Measurements from ENCODE around the gene OAS2. TPM values are rescaled to one million over a fixed set of nuclear protein-coding genes. Genes with fewer than 3 reads are reported as not detected.

Gene OAS2
- total and polyA plus RNA-seq, 2 of the 4 experiments (the other 2 are of a cell fraction): under 0.01 TPM; not detected in 1

GRCh38 chr12:113055594-113056380, 77.5 kb downstream of the OAS2 start:
- H3K27ac ChIP-seq (ENCODE audit: insufficient read depth, low read length): no peak overlapping the region
- no peaks in the 10 kb centered on the region for H3K4me1 ChIP-seq (ENCODE audit: control insufficient read depth, insufficient read depth, low read length)
- TF ChIP-seq CHD1 (IDR thresholded peaks at IDR 0.05; ENCODE audit: low read depth, low read length) (no peak), MAZ (IDR thresholded peaks at IDR 0.05; ENCODE audit: borderline replicate concordance, low read depth, low read length) (no peak), ELK1 (IDR thresholded peaks at IDR 0.05; ENCODE audit: borderline replicate concordance, low read depth, low read length) (no peak), CEBPB (IDR thresholded peaks at IDR 0.05; ENCODE audit: low read depth, low read length) (no peak), CTCF (conservative IDR thresholded peaks at IDR 0.05; ENCODE audit: low read depth, low read length) (no peak), RCOR1 (IDR thresholded peaks at IDR 0.05; ENCODE audit: insufficient replicate concordance, low read length) (no peak), MAFK (IDR thresholded peaks at IDR 0.05; ENCODE audit: low read depth, low read length) (no peak), BHLHE40 (IDR thresholded peaks at IDR 0.05; ENCODE audit: low read depth, low read length) (no peak), SMC3 (IDR thresholded peaks at IDR 0.05; ENCODE audit: low read depth, low read length) (no peak), RAD21 (IDR thresholded peaks at IDR 0.05; ENCODE audit: low read length) (no peak), POLR2A (IDR thresholded peaks at IDR 0.05; ENCODE audit: low read depth, low read length) (no peak)
- dilution Hi-C loops (cut with HindIII; ENCODE audit: low sequenced_read_pairs, unreplicated experiment) (no loop called here), intact Hi-C loops (cut with micrococcal nuclease) (no loop called here), in situ Hi-C loops (cut with MboI; ENCODE audit: low sequenced_read_pairs) (no loop called here)
- H3K27me3 ChIP-seq (ENCODE audit: control insufficient read depth, insufficient read depth, low read length): peaks cover 37% of the 10 kb centered on the region
- H3K4ac ChIP-seq (ENCODE audit: low read depth, low read length): no peak overlapping the region
- ChIA-PET CTCF (no interaction called here), POLR2A (ENCODE audit: unreplicated experiment) (no interaction called here)
- 0% methylated on average over 3 of the region's 13 CpGs; no CpG with 5 or more reads in 1 of the 2 experiments for WGBS, 2 experiments (ENCODE audit: extremely low coverage in 2 of 2, insufficient read length in 1 of 2)
- no peak overlapping the region for H2BK20ac ChIP-seq (ENCODE audit: low read depth, low read length)
- H2AK9ac ChIP-seq (replicated peaks; ENCODE audit: low read depth, low read length, poor library complexity): no peak overlapping the region
- no peak for ATAC-seq (ENCODE audit: low read depth)
- H2AFZ ChIP-seq (replicated peaks; ENCODE audit: low read length, poor library complexity): no peak overlapping the region
- no peak overlapping the region for H2BK120ac ChIP-seq (ENCODE audit: low read depth, low read length)
- no peak overlapping the region for H3K18ac ChIP-seq (ENCODE audit: low read depth, low read length)
- H3K79me1 ChIP-seq (ENCODE audit: low read depth in 1 of 2, low read length in 2 of 2): no peaks in the 10 kb centered on the region
- no peak overlapping the region for H3K4me3 ChIP-seq (ENCODE audit: insufficient read depth, low read depth, low read length)
- H3K4me2 ChIP-seq (ENCODE audit: low read depth, low read length): no peak overlapping the region
- H2BK5ac ChIP-seq (ENCODE audit: low read depth, low read length, poor library complexity, severe bottlenecking): no peak overlapping the region
- no peak for DNase-seq
- no peak overlapping the region for H4K5ac ChIP-seq (ENCODE audit: low read depth, low read length)
- H3K14ac ChIP-seq (replicated peaks; ENCODE audit: low read depth, low read length): no peak overlapping the region
- no peaks in the 10 kb centered on the region for H4K20me1 ChIP-seq (ENCODE audit: insufficient read depth, low read length)
- H3K36me3 ChIP-seq (ENCODE audit: control insufficient read depth, insufficient read depth, low read length): no peaks in the 10 kb centered on the region
- H3K23ac ChIP-seq (ENCODE audit: low read depth, low read length): no peak overlapping the region
- H3K9me3 ChIP-seq (ENCODE audit: control insufficient read depth, insufficient read depth, low read length): no peaks in the 10 kb centered on the region
- H3K56ac ChIP-seq (ENCODE audit: extremely low read depth, insufficient read depth, low read length): no peak overlapping the region
- H4K91ac ChIP-seq (ENCODE audit: insufficient read depth, low read depth, low read length): no peak overlapping the region
- H3K9ac ChIP-seq (ENCODE audit: low read depth, low read length): no peak overlapping the region
- H2BK15ac ChIP-seq (ENCODE audit: low read depth, low read length): no peak overlapping the region
- no peak overlapping the region for H2AK5ac ChIP-seq (ENCODE audit: low read depth, low read length)
- BruUV-seq (replicated peaks): no TSS peak
- 0 out of 2 replicates have a peak, but pooled peaks cover 2% of the 10 kb centered on the region for H3K9me1 ChIP-seq (ENCODE audit: insufficient read depth, low read length)
- no peak overlapping the region for H4K8ac ChIP-seq (ENCODE audit: low read depth in 2 of 2, low read length in 2 of 2)
